ELF-1 (cell line): ENCODE results near the gene PAGE4.
A peak's percentile ranks its signal among the peaks of the same experiment; 100 is the strongest.

Experiments used
- DNase-seq: peaks from one replicate; pipeline ENCODE4 v3.0.0-alpha.2; 2016; ENCODE audit warnings: low read depth, low spot score

The PAGE4 gene, protein sequence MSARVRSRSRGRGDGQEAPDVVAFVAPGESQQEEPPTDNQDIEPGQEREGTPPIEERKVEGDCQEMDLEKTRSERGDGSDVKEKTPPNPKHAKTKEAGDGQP

GRCh38 chrX:49829016-49829415, at the start of gene PAGE4:
Gene PAGE4, plus strand, starts transcription at chrX:49829303. Its CDS starts 1,126 bp downstream, at chrX:49830429.
- peak; percentile 27 for DNase-seq

DNA sequence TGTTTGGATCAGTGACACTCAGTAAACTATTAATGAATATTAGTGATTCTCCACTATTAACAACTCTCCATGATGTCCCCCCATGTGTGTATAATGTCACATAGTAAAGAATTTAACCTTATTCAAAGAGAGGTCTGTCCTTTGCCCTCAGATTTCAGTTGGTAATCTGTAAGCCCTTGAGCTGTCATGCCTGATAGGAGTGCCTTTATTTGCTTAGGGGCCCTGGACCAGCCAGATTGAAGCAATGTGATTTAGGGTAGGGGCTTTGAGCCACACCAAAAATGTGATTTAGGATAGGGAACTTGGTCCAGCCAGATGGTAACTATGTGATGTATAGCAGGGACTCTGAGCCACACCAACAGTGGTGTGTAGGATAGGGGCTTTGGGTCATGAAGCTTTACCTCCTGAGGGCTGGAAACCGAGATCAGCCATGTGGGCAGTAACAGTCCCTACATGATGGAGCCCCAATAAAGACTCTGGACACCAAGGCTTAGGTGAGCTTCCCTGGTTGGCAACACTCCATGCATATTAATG, 44.3 kb upstream of the PAGE4 start:
- no peak for DNase-seq

- DNase-seq, result no peak
These were observed 36.7 kb upstream of the PAGE4 start for GRCh38 chrX:49792376-49792775.

DNA sequence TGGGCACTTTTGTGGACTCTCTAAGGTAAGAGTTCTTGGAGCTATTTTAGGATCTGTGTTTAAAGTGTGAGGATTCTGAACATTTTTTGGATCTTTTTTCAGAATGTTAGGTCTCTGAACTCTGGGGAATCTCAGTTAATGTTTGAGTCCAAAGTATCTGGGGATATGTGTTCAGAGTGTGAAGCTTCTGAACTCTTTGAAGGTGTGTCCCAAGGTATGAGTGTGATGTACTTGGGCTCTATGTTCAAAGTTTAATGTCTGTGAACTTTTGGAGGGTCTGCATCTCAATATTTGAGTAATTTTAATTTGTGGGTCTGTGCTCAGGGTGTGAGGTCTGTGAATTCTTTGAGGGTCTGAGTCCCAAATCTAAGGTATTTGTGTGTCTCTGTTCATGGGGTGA, 35.4 kb upstream of the PAGE4 start:
- no peak for DNase-seq

- no peak for DNase-seq
These were observed 29.3 kb upstream of the PAGE4 start for GRCh38 chrX:49799828-49800227.

- DNase-seq, result peak; percentile 15
These were observed 19.0 kb upstream of the PAGE4 start for GRCh38 chrX:49809891-49810632.

GRCh38 chrX:49812177-49812576, 16.9 kb upstream of the PAGE4 start:
- DNase-seq, result no peak

DNA sequence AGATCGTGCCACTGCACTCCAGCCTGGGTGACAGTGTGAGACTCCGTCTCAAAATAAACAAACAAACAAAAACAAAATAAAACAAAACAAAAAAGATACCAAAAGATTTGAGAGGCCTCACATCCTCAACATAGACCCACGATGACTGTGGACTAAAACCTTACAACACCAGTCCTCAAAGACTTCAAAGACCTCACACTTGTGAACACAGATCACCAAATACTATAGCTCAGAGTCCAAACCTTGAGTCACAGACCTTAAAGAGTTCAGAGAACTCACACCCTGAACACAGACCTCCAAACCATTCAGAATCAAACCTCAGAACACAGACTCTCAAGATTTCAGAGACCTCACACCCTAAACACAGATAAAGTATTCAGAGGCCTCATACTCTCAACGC, 12.7 kb upstream of the PAGE4 start:
- no peak for DNase-seq

GRCh38 chrX:49838374-49838773, 9.3 kb downstream of the PAGE4 start:
- peak; percentile 59 for DNase-seq

DNA sequence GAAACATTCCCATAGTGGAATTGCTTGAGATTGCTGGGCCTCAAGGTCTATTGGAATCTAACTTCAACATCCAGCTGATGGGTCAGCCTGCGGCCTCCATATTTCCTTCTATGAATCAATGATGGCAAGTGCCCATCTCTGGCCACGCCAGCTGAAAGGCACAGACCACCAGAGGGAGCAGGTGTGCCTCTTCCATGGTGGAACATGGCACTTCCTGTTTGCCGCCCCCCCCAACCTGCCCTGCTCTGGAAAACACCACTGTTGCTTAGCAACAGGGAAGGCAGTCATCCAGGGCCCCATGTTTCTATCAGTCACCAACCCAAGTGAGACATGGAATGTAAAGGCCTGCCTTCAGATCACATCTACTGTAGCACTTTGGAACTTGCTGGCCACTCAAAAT, 11.6 kb downstream of the PAGE4 start:
- peak; percentile 87 for DNase-seq

- DNase-seq, result no peak
These were observed 13.5 kb downstream of the PAGE4 start for GRCh38 chrX:49842621-49843020.

GRCh38 chrX:49844611-49845010, 15.5 kb downstream of the PAGE4 start:
- no peak for DNase-seq

DNA sequence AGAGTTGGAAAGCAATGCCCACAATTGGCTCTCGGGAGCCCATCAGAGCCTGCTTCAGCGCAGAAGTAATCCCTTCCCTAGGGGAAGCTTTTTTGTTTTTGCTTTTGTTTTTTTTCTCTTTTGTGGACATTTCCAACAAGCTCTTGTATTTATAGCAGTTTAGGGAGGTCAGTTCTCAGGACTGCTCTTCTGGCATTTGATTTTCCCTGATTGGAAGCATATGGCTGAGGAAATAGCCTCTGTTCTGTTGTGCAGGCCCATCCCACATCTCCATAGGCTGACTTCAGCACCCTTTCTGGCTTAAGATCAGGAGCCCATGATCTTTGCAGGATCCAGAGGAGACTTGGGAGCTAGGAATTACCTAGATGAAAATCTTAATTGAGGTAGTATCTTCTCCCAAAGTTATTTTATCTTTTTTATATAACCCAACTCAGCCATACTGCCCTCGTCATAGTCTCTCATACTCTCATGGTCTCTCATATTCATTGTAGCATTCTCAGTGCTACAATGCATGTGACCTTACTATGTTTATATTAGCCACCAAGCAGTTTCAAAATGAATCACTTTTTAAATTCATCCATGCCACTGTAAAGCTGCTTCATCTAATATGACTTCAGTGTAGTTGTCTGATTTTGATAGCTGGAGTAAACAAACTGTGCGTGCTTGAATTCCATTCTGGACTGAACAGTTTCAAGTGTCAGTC, 16.7 kb downstream of the PAGE4 start:
- DNase-seq, result no peak

DNA sequence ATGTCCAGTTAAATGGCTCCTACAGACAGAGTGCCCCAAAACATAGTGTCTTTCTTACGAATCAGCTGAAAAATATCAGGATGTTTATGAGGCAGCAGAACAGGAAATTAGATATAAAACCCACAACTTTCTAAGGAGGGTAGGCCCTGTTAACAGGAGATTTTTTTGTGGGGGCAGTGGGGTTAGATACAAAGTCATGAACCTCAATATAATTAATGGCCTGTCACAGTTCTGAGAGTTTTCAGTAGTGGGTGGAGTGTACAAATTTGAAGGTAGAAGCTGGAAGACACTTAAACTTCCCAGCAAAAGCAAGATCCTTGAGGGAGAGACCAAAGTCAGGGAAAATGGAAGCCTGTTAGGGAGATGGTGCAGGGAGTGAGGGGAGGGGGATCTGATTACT, 17.4 kb downstream of the PAGE4 start:
- no peak for DNase-seq

DNA sequence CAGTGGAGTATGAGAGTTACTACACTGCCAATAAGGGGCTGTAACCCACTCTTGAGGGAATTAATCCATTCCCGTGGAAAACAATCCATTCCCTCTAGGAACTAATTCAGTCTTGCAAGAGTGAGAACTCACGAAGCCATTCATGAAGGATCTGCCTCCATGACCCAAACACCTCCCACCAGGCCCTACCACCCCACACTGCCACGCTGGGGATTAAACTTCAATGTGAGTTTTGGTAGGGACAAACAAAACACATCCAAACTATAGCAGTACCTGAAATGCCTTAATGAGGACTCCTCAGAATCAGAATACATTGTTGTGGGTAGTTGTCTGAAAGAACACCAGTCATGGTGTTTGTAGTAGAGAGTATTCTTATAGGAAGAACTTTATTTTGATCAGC, 19.2 kb downstream of the PAGE4 start:
- DNase-seq, result no peak

DNA sequence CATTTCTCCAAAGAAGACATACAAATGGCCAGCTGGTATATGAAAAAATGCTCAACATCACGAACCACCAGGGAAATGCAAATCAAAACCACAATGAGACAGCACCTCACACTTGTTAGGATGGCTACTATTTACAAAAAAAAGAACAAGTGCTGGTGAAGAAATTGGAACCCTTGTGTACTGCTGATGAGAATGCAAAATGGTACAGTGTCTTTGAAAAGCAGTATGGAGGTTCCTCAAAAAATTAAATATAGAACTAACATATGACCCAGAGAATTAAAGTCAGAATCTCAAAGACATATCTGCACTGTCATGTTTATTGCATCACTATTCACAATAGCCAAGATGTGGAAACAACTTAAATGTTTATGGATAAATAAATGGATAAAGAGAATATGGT, 20.9 kb downstream of the PAGE4 start:
- no peak for DNase-seq

DNA sequence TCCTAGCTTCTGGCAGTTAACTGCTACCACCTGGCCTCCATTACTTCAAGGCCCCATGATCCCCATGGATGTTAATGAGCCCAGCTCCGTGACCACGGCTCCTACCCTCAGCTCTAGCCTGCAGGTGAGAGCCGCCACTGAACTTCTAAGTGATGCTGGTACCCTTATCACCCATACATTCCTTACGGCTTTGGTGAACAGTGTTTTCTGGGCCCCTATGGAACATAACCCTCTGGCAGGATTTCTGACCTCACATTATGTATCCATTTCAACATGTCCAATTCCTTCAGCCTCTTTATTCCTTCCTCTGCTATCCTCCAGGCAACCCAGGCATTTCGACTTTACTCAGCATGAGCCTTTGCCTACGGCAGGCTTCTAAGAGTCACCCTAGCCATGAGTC, 24.6 kb downstream of the PAGE4 start:
- DNase-seq, result no peak

GRCh38 chrX:49856819-49857218, 27.7 kb downstream of the PAGE4 start:
- DNase-seq, result no peak

DNA sequence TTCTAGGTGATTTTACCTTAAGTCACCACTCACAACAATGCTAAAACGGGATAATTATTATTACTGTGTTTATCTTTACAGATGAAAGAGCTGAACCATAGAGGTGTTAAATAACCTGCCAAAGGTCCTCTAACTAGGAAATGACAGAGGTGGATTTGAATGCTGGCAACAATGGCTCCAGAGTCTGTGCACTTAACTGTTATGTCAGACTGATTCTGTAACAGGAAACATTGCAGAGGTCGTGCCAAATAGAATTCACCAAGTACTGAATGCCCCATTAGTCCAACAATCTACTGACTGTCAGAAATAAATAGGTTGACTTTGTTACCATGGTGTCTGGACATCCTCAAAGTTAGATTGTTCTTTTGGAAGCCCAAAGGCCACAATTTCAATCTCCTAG, 29.2 kb downstream of the PAGE4 start:
- DNase-seq, result no peak

- DNase-seq, result no peak
These were observed 30.4 kb downstream of the PAGE4 start for GRCh38 chrX:49859491-49859890.

- DNase-seq, result no peak
These were observed 31.9 kb downstream of the PAGE4 start for GRCh38 chrX:49860867-49861535.

DNA sequence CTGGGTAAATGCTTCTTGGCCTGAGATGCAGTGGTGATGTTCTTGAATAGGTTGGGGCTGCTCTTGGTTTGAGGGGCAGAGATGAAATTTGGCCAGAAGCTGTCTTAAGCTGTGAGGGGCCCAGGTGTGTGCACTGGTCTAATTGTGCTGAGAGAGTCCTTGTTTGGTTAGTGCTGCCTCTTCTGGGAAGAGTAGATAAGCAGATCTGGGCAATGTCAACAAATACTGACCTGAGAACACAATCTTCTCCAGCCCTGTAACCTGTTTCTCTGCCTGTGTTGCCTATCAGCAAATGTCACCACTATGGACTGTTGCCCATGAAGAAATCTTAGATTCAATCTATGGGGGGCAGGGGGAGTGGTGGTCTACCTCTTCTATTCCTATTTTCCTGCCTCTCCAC, 33.0 kb downstream of the PAGE4 start:
- no peak for DNase-seq
